Lung (tissue), 12 donors: ENCODE data around the gene APRT. TPM values are rescaled to one million over a fixed set of nuclear protein-coding genes. Genes with fewer than 3 reads are reported as not detected.
A peak's percentile ranks its signal among the peaks of the same experiment; 100 is the strongest.
"Not testable (repeated sequence)": the region's sequence is repeated elsewhere in the genome, so short reads cannot be mapped to it uniquely, and the experiment has no call there.

Experiments used
- ATAC-seq: fragments of 200-7000 bp; cut with Tn5 transposase; one replicate; pipeline ENCODE4 v1.9.1; 2020; ENCODE audit warnings: moderate number of reproducible peaks; ENCODE audit not compliant: insufficient read depth, low FRiP score
- DNase-seq, 3 donors: peaks; one replicate each; pipeline ENCODE4 v3.0.0-alpha.2; 2013 to 2017
- H3K27ac ChIP-seq, 2 donors: one replicate each; pipeline ENCODE4 v1.5.1; 2013; ENCODE audit warnings: mild to moderate bottlenecking in 2 of 2, moderate library complexity in 2 of 2, control low read depth in 1 of 2, inconsistent platforms in 1 of 2, low read depth in 1 of 2, low read length in 1 of 2
- H3K27me3 ChIP-seq, 3 donors: one replicate each; pipeline ENCODE4 v1.5.1; 2013; ENCODE audit warnings: low read length in 2 of 3; ENCODE audit not compliant: control insufficient read depth in 3 of 3, insufficient read depth in 3 of 3
- H3K36me3 ChIP-seq, 4 donors: one replicate each; pipeline ENCODE4 v1.5.1; 2013; ENCODE audit warnings: low read length in 4 of 4, mild to moderate bottlenecking in 1 of 4, moderate library complexity in 1 of 4; ENCODE audit not compliant: control insufficient read depth in 4 of 4, insufficient read depth in 4 of 4
- H3K4me1 ChIP-seq, 5 donors: one replicate each; pipeline ENCODE4 v1.5.1; 2013; ENCODE audit warnings: low read length in 5 of 5, mild to moderate bottlenecking in 2 of 5, moderate library complexity in 1 of 5; ENCODE audit not compliant: control insufficient read depth in 5 of 5, insufficient read depth in 5 of 5
- H3K4me3 ChIP-seq: one replicate; pipeline ENCODE4 v1.5.1; 2013; ENCODE audit warnings: mild to moderate bottlenecking, control low read depth, moderate library complexity
- H3K9ac ChIP-seq, 2 donors: one replicate each; pipeline ENCODE4 v1.5.1; 2013; ENCODE audit warnings: low read length in 2 of 2, control low read depth in 1 of 2; ENCODE audit not compliant: insufficient read depth in 1 of 2
- H3K9me3 ChIP-seq, 4 donors: one replicate each; pipeline ENCODE4 v1.5.1; 2013; ENCODE audit warnings: low read length in 3 of 4, mild to moderate bottlenecking in 1 of 4, moderate library complexity in 1 of 4; ENCODE audit not compliant: control insufficient read depth in 4 of 4, insufficient read depth in 3 of 4
- CTCF ChIP-seq: IDR thresholded peaks from 2 replicates; pipeline ENCODE4 v1.5.1; 2012; ENCODE audit warnings: mild to moderate bottlenecking; ENCODE audit errors: control extremely low read depth, extremely low read depth
- WGBS, 2 donors: extraction: QIAGEN DNeasy Blood & Tissue Kit; methylation state at CpG; one replicate each; pipeline ENCODE4 v1.1.7; 2013; 5-methylcytosine and 5-hydroxymethylcytosine counted together
- polyA plus RNA-seq, 2 donors: library from polyadenylated mRNA; stranded (reverse); fragments of 200-250 nt; gene quantifications; one replicate each; pipeline ENCODE4 v1.2.1, GENCODE V29; 2013
- total RNA-seq, 2 donors: library from RNA; depleted of rRNA in 1 of 2; stranded (reverse); fragments of >200 nt in 1 of 2; gene quantifications; one replicate each; pipeline ENCODE4 v1.2.1, GENCODE V29; 2014 to 2021
- donor health status: control.
- donor health status: control.
- donor health status: Bipolar disorder and iron deficiency.
- donor health status: healthy.
- donor health status: DM: yes; HTN: yes; CAD: no.

The APRT gene
- total and polyA plus RNA-seq, 4 donors, result 44.2 to 260 (median 176) TPM

DNA sequence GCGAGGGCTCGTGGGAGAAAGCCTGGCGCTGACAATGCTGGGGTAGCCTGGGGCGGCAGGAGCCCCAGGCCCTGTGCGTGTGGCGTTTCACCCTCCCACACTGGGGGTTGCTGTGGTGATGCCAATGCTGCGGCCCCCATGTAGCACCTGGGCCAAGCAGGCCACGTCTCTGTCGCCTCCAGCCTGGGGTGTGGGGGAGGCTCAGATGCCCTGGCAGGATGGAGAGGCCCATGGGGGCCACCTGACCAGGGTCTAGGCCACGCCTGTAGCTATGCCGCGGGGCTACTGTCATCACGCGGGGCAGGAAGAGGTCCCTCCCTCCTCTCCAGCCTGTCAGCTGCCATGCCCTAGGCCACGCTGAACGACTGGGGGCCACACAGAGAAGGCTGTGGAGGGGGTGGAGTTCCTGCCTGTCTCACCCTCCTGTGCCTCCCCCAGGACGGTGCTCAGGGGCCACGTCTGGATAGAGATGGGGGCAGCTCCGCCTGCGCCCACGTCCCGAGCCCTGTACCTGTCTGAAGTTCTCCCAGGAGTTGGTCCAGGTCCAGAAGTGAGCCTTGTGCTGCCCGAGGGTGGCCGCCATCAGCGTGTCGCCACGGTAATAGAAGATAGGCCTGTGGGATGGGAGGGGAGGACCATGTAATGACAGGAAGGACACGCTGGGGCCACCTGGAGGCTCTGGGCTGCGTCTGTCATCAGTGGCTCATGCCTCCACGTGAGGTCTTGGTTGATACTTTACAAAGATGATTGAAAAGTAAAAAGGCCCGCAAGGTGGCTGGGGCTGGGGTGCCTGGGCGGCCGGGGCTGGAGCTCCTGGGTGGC lies 12.7 kb upstream of the APRT start:
- ATAC-seq (no peak), DNase-seq (no peak)
- H3K4me3 ChIP-seq, result no peak overlapping the region
- TF ChIP-seq CTCF, result no peak
- no peaks in the 10 kb centered on the region for H3K27me3 ChIP-seq
- H3K9ac ChIP-seq, result no peak overlapping the region
- H3K27ac ChIP-seq, result no peak overlapping the region
- H3K9me3 ChIP-seq, result no peaks in the 10 kb centered on the region
- H3K4me1 ChIP-seq, result peaks cover 0 to 16% (median 0%) of the 10 kb centered on the region in 5 donors
- peaks cover 0 to 54% (median 8%) of the 10 kb centered on the region in 4 donors for H3K36me3 ChIP-seq
- 89 to 91% methylated on average over 30 to 33 of the region's 33 CpGs for WGBS, 2 donors

- ATAC-seq, DNase-seq, H3K27ac ChIP-seq, H3K4me3 ChIP-seq, H3K9ac ChIP-seq, H3K9me3 ChIP-seq, H3K4me1 ChIP-seq, H3K27me3 ChIP-seq: not testable (repeated sequence)
- 95 to 97% methylated on average over 26 to 30 of the region's 31 CpGs for WGBS, 2 donors
- H3K36me3 ChIP-seq, result peaks cover 0 to 50% (median 8%) of the 10 kb centered on the region in 4 donors
Measured at GRCh38 chr16:88823646-88824045, 11.9 kb upstream of the APRT start.

- 96% methylated on average over 24 of the region's 24 CpGs for WGBS, 2 donors
- no peak for TF ChIP-seq CTCF
- ATAC-seq (peak; percentile 1), DNase-seq (no peak)
- H3K9me3 ChIP-seq, result no peaks in the 10 kb centered on the region
- H3K27ac ChIP-seq, result no peak overlapping the region
- H3K4me3 ChIP-seq, result no peak overlapping the region
- no peak overlapping the region for H3K9ac ChIP-seq
- peaks cover 0 to 12% (median 2%) of the 10 kb centered on the region in 5 donors for H3K4me1 ChIP-seq
- no peaks in the 10 kb centered on the region for H3K27me3 ChIP-seq
- peaks cover 0 to 42% (median 6%) of the 10 kb centered on the region in 4 donors for H3K36me3 ChIP-seq
Measured at GRCh38 chr16:88822281-88823040, 10.7 kb upstream of the APRT start.
